ENCODE data around the gene RGS19.
A peak's percentile ranks its signal among the peaks of the same experiment; 100 is the strongest.

RGS19 gene

DNA sequence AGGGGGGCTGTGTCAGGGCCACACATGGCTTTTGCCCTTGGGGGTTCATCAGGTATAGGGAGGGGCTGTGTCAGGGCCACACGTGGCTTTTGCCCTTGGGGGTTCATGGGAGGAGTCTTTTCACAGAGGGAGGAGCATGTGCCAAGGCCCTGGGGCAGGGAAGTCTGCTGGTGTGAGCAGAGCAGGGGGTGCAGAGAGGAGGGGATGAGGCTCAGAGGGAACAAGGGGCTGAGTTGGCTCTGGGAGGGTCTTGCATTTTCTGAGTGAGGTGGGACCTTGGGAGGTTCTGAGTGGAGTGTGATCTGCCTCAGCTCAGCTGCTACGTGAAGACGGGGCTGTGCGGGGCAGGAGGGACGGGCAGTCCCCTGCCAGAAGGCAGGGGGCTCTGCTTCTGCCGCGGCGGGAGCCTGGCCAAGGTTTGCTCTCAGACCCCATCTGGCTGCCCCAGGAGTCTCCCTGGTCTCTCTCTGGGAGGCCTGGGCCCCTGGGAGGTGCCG lies 23.9 kb downstream of the RGS19 start:
- no peak for DNase-seq
- no peaks in the 10 kb centered on the region for H3K27me3 ChIP-seq (ENCODE audit: insufficient read depth, low read depth, severe bottlenecking)
- no peak overlapping the region for H3K4me3 ChIP-seq (ENCODE audit: low read depth, low read length)
- H3K36me3 ChIP-seq = no peaks in the 10 kb centered on the region
- no peak overlapping the region for H3K27ac ChIP-seq
- TF ChIP-seq, protein P1, sequence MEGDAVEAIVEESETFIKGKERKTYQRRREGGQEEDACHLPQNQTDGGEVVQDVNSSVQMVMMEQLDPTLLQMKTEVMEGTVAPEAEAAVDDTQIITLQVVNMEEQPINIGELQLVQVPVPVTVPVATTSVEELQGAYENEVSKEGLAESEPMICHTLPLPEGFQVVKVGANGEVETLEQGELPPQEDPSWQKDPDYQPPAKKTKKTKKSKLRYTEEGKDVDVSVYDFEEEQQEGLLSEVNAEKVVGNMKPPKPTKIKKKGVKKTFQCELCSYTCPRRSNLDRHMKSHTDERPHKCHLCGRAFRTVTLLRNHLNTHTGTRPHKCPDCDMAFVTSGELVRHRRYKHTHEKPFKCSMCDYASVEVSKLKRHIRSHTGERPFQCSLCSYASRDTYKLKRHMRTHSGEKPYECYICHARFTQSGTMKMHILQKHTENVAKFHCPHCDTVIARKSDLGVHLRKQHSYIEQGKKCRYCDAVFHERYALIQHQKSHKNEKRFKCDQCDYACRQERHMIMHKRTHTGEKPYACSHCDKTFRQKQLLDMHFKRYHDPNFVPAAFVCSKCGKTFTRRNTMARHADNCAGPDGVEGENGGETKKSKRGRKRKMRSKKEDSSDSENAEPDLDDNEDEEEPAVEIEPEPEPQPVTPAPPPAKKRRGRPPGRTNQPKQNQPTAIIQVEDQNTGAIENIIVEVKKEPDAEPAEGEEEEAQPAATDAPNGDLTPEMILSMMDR (IDR thresholded peaks at IDR 0.05; ENCODE audit: low read depth, low read length) = no peak
- H3K9me3 ChIP-seq (ENCODE audit: severe bottlenecking) = no peaks in the 10 kb centered on the region

DNA sequence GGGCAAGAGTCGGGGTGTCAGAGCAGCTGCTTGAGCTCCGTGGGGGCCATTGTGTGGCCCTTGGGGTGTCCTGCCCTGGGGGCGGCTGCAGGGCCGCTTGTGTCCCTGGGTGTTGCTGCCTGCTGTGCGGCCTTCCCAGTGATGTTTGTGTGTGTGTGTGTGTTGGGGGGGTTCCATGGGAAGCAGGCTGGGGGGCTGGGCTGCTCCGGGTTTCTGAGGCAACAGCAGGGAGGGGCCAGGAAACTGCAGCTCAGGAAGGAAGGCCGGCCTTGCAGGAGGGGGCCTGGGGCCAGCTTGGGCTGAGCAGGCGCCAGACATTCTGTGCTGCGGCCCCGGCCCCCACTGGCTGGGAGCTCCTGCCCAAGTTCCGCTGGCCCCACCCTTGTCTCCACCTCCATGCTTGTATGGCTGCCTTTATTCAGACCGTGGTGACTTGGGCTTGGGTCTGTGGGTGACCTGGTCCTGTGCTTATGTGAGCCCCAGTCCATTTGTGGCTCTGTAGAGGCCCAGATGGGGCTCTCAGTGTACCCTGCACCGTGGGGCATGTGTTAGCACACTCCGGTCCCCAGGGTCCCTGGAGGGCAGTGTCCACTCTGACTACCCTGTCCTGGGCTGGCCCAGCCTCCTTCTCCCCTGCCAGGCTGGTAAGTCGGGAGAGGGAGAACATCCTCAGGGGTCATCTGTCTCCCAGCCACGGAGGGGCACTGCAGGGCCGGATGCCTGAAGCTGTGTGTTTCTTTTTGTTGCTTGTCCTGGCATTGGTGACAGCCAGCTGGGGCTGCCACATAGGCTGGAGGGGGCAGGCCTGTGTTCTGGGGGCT lies 25.3 kb downstream of the RGS19 start:
- peak overlapping the region; percentile 61 for H3K27ac ChIP-seq
- DNase-seq = peak; percentile 65

DNA sequence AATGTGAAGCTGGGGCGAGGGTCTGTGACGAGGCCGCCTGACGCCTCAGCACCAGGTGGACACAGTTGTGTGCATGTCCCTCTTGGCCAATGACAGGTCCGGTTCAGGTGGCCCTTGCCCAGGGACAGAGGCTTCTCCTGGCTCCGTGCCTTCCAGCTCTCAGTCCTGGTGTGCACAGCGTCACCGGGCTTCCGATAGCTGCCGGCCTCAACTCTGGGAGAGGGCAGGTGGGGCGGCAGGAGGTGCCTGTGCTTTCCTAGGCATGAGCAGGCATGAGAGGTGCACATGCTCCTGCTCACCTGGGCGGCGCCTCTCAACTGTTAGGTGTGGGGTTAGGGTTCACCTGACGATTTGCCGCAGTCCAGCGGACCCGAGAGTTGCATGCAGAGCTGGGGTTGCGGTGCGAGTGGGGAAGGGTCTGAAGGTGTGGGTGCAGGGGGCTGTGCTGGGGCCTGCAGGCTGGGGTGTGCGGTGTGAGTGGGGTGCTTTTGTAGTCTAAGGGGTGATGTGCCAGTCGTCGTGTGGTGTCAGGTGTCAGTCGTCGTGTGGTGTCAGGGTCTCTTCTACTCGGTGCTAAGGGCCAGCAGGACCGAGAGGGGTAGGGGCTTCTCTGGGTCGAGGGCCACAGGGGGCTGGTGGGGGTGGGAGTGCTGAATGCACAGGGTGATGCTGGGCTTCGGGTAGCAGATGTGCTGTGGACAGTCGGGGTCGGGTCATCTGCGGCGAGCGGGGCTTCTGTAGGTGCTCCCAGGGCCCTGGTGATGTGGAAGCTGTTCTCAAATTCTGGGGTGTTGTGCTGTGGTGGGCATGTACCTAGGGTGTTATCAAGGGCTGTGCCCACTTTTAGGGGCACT lies 26.1 kb downstream of the RGS19 start:
- H3K36me3 ChIP-seq = no peaks in the 10 kb centered on the region
- no peak overlapping the region for H3K4me3 ChIP-seq (ENCODE audit: low read depth, low read length)
- H3K27ac ChIP-seq = peak overlapping the region; percentile 61; the same call in 1 of the 2 replicates

More for the DNA sequence above, 25.3 kb downstream of the RGS19 start:
- Histone ChIP-seq H3K36me3 (no peaks in the 10 kb centered on the region), H3K27me3 (ENCODE audit: insufficient read depth, low read depth, severe bottlenecking) (no peaks in the 10 kb centered on the region), H3K4me3 (ENCODE audit: low read depth, low read length) (no peak overlapping the region), H3K9me3 (ENCODE audit: severe bottlenecking) (no peaks in the 10 kb centered on the region)
- TF ChIP-seq, protein P1 (IDR thresholded peaks at IDR 0.05; ENCODE audit: low read depth, low read length) = peak; percentile 48

DNA sequence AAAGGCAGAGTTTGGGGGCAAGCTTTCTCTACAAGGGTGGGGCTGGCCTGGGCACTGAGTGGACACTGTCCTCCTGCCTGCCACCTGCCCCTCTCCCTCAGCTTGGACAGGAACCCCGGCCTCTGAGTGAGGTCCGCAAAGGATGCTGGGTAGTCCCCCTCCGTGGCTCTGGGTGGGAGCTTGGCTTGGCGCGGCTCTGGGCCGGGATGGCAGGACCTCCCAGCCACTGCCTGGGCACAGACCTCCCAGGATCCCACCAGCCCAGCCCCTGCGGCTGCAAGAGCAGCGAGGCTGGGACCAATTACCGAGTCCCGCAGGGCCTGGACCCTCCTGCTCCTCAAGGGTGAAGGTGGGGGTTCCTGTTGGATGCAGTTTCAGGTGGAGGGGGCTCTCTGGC lies 27.0 kb downstream of the RGS19 start:
- H3K36me3 ChIP-seq = no peaks in the 10 kb centered on the region
- TF ChIP-seq, protein P1 (IDR thresholded peaks at IDR 0.05; ENCODE audit: low read depth, low read length) = no peak
- no peak overlapping the region for H3K27ac ChIP-seq
- H3K4me3 ChIP-seq (ENCODE audit: low read depth, low read length) = no peak overlapping the region
- no peaks in the 10 kb centered on the region for H3K27me3 ChIP-seq (ENCODE audit: insufficient read depth, low read depth, severe bottlenecking)
- DNase-seq = no peak
- no peaks in the 10 kb centered on the region for H3K9me3 ChIP-seq (ENCODE audit: severe bottlenecking)

More for the DNA sequence above, 26.1 kb downstream of the RGS19 start:
- TF ChIP-seq, protein P1 (IDR thresholded peaks at IDR 0.05; ENCODE audit: low read depth, low read length) = no peak
- no peak for DNase-seq
- H3K9me3 ChIP-seq (ENCODE audit: severe bottlenecking) = no peaks in the 10 kb centered on the region
- H3K27me3 ChIP-seq (ENCODE audit: insufficient read depth, low read depth, severe bottlenecking) = no peaks in the 10 kb centered on the region

DNA sequence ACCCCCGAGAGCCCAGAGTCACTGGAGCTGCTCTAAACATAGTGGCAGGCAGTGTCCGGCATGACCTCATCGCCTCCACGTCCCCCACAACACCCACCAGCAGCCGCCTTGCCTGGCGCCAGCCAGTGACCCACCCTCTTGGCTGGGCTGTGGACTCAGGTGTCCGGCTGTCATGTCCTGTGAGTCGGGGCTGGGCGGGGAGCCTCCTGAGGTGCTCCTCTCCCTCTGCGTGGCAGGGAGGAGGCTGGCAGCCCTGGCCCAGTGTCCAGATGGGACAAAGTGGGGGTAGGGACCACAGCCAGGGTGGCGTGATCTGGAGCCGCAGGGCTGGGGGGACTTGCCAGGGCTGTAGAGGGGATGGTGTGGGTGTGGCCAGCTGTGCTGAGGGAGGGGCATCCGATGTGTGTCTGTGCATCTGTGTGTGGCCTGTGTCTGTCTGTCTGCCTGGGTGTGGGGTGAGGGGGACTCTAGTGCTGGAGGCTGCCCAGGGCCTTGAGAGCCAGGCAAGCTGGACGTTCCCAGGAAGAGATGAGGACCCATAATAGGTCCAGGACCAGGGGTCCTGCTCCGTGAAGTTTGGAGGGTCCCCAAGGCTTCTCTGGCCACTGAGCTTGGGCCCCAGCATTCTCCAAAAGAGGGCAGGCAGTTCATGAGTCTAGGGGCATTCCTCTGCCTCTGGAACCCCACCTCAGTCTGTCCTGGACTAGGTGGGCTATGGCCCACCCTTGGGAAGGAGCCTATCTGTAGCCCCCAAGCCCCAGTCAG lies 27.6 kb downstream of the RGS19 start:
- DNase-seq = no peak
- TF ChIP-seq, protein P1 (IDR thresholded peaks at IDR 0.05; ENCODE audit: low read depth, low read length) = no peak
- Histone ChIP-seq H3K4me3 (ENCODE audit: low read depth, low read length) (no peak overlapping the region), H3K36me3 (no peaks in the 10 kb centered on the region), H3K9me3 (ENCODE audit: severe bottlenecking) (no peaks in the 10 kb centered on the region), H3K27me3 (ENCODE audit: insufficient read depth, low read depth, severe bottlenecking) (no peaks in the 10 kb centered on the region), H3K27ac (no peak overlapping the region)

Measured in WERI-Rb-1 (cell line).